22Rv1 (cell line): ENCODE results near the gene LPAR1.
"Not testable (repeated sequence)": the region's sequence is repeated elsewhere in the genome, so short reads cannot be mapped to it uniquely, and the experiment has no call there.

Experiments
- H3K27ac ChIP-seq: fragments of 450-650 bp; 2 replicates; pipeline ENCODE4 v1.5.1; 2017
- ZFX ChIP-seq: fragments of 450-650 bp; IDR thresholded peaks from 2 replicates; pipeline ENCODE4 v1.6.1; 2017; ENCODE audit warnings: antibody characterized with exemption, borderline replicate concordance
- TF ChIP-seq, protein P1 (sequence below): fragments of 450-650 bp; IDR thresholded peaks from 2 replicates; pipeline ENCODE4 v1.5.1; 2017; ENCODE audit warnings: mild to moderate bottlenecking

LPAR1 gene

DNA sequence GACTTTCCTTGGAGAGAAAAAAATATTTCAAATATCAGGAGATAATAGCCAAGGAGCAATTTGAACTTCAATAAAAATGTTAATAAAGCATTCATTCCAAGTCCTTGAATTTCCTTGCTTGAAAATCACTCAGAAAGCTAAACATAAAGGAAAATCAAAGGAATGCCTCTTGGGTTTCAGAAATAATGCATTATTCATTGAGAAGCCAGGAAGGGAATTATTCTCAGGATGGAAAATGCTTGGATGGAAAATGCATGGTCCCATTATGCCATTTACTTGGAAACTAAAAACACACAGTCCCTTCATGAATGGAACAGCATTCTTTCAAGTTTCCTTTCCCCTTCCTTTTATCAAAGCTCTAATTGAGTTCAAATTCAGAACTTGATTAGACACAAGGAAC is 160.9 kb downstream of the LPAR1 start:
- no peak overlapping the region for H3K27ac ChIP-seq

DNA sequence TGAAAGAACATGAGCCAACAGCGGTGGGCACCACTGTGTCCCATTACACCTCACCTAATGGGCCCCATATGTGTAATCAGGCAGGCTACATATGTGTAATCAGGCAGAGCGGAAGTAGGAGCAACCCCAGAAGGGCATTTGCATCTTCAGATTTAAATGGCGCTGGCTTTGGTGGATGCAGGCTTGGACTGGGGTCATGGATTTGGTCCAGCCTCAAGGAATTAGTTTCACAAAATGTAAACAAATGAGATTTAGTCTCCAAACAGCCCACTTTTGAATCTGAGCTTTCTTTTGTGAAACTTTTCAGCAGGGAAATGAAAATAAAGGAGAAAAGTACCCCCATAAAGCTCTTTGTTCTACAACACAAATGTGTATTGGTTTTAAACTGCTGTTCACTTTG is 161.3 kb downstream of the LPAR1 start:
- TF ChIP-seq, protein P1, sequence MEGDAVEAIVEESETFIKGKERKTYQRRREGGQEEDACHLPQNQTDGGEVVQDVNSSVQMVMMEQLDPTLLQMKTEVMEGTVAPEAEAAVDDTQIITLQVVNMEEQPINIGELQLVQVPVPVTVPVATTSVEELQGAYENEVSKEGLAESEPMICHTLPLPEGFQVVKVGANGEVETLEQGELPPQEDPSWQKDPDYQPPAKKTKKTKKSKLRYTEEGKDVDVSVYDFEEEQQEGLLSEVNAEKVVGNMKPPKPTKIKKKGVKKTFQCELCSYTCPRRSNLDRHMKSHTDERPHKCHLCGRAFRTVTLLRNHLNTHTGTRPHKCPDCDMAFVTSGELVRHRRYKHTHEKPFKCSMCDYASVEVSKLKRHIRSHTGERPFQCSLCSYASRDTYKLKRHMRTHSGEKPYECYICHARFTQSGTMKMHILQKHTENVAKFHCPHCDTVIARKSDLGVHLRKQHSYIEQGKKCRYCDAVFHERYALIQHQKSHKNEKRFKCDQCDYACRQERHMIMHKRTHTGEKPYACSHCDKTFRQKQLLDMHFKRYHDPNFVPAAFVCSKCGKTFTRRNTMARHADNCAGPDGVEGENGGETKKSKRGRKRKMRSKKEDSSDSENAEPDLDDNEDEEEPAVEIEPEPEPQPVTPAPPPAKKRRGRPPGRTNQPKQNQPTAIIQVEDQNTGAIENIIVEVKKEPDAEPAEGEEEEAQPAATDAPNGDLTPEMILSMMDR = no peak
- TF ChIP-seq ZFX = no peak
- H3K27ac ChIP-seq = no peak overlapping the region

More for the DNA sequence above, 160.9 kb downstream of the LPAR1 start:
- no peak for TF ChIP-seq ZFX
- TF ChIP-seq, protein P1 = no peak

DNA sequence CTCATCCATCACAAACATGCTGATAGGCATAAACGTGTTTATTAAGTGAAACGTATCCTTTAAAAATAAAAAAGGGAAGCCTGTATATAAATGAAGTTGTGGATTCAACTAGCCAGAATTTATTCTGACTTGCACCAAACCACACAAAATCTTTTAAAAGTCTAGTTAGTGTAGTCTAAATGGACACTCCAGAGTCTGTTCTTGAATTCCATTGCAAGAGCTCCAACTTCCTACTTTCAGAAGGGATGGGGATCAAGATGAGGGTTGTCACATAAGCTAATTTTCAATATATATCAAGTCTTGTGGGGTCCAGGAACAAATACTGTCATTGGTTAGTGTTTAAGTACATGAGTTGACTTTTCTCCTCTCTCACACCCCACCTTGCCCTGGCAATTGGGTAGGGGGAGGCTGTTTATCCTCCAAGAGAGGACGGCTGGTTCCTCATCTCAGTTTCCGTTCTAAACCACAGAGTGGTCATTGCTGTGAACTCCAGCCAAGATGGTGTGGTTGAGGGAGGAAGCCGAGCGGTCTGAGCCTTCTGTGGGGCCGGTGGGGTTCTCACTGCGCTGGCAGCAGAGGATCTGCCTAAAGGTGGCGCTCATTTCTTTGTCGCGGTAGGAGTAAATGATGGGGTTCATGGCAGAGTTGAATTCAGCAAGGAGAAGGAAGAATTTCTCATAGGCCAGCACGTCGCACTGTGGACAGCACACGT is 163.2 kb downstream of the LPAR1 start:
- H3K27ac ChIP-seq = no peak overlapping the region
- TF ChIP-seq, protein P1 = no peak
- TF ChIP-seq ZFX = no peak

DNA sequence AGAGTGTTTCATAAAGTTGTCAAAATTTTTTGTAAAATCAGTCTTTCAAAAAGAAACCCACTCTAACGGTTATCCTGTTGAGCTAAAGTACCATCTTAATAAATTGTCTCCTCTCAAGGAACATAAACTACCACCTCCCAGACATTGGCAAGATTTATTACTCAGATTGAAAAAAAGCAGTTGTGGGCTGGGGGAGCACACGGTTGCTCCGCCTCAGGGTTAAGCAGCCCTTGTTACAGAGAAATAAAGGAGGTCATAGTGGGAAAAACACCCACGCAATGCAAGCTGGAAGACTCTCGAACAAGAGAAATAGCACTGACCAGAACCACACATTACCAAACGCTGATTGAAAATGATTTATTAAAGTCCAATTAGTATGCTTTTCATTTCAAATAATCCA is 165.3 kb downstream of the LPAR1 start:
- TF ChIP-seq ZFX = no peak
- TF ChIP-seq, protein P1 = no peak
- H3K27ac ChIP-seq = no peak overlapping the region

DNA sequence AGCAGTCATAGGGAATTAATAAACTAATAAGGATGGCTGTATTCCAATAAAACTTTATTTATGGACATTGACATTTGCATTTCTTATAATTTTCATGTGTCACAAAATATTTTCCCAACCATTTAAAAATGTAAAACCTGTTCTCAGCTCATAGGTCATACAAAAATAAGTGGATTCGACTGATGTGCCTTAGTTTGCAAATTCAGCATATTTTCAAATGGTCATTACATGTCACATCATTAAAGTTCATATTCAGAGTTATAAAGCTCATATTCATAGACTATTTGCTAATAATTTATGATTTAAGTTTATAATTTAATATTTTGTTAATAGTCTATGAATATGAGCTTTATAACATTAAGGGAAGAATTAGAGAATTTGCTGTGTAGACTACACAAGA is 166.5 kb downstream of the LPAR1 start:
- TF ChIP-seq ZFX = no peak
- TF ChIP-seq, protein P1 = no peak
- no peak overlapping the region for H3K27ac ChIP-seq

DNA sequence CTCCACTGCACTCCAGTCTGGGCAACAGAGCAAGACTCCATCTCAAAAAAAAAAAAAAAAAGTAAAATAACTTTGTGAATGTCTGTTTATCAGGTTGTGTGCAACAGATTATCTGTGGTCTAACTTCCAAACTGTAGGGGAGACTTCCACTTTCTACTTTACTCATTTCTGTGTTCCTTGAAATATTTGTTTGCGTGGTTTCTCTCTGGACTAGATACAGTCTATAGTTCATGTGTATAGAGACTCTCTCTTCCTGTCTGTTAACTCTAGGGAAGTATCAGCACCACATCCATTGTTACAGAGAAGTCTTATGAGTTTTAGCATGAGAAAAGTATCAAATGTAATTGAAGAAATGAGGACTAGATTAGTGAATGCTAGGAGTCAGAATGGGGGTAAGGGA is 168.3 kb downstream of the LPAR1 start:
- H3K27ac ChIP-seq = no peak overlapping the region

DNA sequence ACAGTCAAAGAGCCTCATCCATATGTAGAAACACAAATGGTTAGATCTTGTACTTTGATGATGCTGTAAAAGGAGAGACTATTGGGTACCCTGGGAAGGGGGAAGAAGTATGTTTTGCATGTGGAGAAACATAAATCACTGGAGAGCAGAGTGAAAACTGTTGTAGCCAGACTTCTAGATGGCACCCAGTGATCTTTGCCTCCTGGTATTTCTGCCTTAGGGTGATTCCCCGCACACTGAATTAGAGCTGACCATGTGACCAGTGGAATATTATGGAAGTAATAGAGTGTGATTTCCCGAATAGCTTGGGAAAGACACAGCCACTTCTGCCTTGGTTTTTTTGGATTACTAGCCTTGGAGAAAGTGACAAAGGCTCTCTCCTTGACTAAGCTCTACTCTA is 174.3 kb downstream of the LPAR1 start:
- H3K27ac ChIP-seq = no peak overlapping the region
- TF ChIP-seq ZFX = no peak
- TF ChIP-seq, protein P1 = no peak

More for the DNA sequence above, 168.3 kb downstream of the LPAR1 start:
- TF ChIP-seq ZFX = no peak
- TF ChIP-seq, protein P1 = no peak

DNA sequence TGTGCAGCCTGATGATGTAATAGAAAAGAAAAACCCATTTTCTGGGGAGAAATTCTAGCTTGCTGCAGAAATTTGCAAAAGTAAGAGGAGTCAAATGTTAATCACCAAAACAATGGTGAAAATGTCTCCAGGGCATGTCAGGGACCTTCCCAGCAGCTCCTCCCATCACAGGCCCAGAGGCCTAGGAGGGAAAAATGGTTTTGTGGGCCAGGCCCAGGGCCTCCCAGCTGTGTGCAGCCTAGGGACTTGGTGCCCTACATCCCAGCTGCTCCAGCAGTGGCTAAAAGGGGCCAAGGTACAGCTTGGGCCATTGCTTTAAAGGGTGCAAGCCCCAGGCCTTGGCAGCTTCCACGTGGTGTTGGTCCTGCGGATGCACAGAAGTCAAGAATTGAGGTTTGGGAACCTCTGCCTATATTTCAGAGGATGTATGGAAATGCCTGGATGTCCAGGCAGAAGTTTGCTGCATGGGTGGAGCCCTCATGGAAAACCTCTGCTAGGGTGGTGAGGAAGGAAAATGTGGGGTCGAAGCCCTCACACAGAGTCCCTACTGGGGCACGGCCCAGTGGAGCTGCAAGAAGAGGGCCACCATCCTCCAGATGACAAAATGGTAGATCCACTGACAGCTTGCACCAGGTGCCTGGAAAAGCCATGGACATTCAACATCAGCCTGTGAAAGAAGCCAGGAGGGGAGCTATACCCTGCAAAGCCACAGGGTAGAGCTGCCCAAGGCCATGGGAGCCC is 176.7 kb downstream of the LPAR1 start:
- H3K27ac ChIP-seq = not testable (repeated sequence)
